ENCODE measurements around the gene UNC13B.

UNC13B gene

GRCh38 chr9:35357116-35357515 lies 195.3 kb downstream of the UNC13B start:
- no peaks in the 10 kb centered on the region for H3K36me3 ChIP-seq

GRCh38 chr9:35357826-35358225 lies 196.0 kb downstream of the UNC13B start:
- no peak overlapping the region for H3K9ac ChIP-seq
- no peak overlapping the region for H3K4me2 ChIP-seq
- no peaks in the 10 kb centered on the region for H3K4me1 ChIP-seq
- H4K20me1 ChIP-seq = no peaks in the 10 kb centered on the region
- no peaks in the 10 kb centered on the region for H3K36me3 ChIP-seq
- H3K4me3 ChIP-seq = no peak overlapping the region
- TF ChIP-seq Cebpa-rat (IDR thresholded peaks at IDR 0.05) = no peak
- no peaks in the 10 kb centered on the region for H3K9me3 ChIP-seq (replicated peaks in 1 of 11)
- no peaks in the 10 kb centered on the region for H3K27me3 ChIP-seq
- H3K27ac ChIP-seq = no peak overlapping the region

More at GRCh38 chr9:35357116-35357515, 195.3 kb downstream of the UNC13B start:
- Histone ChIP-seq H4K20me1 (no peaks in the 10 kb centered on the region), H3K9ac (no peak overlapping the region), H3K27me3 (no peaks in the 10 kb centered on the region), H3K4me2 (no peak overlapping the region), H3K27ac (no peak overlapping the region), H3K4me3 (no peak overlapping the region), H3K9me3 (replicated peaks in 1 of 11) (no peaks in the 10 kb centered on the region), H3K4me1 (no peaks in the 10 kb centered on the region)
- TF ChIP-seq Cebpa-rat (IDR thresholded peaks at IDR 0.05) = no peak

- no peak overlapping the region for H3K27ac ChIP-seq
- no peak overlapping the region for H3K9ac ChIP-seq
- H3K4me1 ChIP-seq = no peaks in the 10 kb centered on the region
- no peaks in the 10 kb centered on the region for H3K27me3 ChIP-seq
- H3K9me3 ChIP-seq (replicated peaks in 1 of 11) = no peaks in the 10 kb centered on the region
- no peak overlapping the region for H3K4me2 ChIP-seq
- peaks cover 0 to 5% (median 0%) of the 10 kb centered on the region in 11 experiments; a peak in 1 of 22 replicates for H3K36me3 ChIP-seq
- H4K20me1 ChIP-seq = no peaks in the 10 kb centered on the region
- TF ChIP-seq Cebpa-rat (IDR thresholded peaks at IDR 0.05) = no peak
- no peak overlapping the region for H3K4me3 ChIP-seq
Observed at GRCh38 chr9:35364817-35365585, 203.2 kb downstream of the UNC13B start.

GRCh38 chr9:35366627-35367026 lies 204.8 kb downstream of the UNC13B start:
- no peak overlapping the region for H3K4me3 ChIP-seq
- TF ChIP-seq Cebpa-rat (IDR thresholded peaks at IDR 0.05) = no peak
- H3K27me3 ChIP-seq = no peaks in the 10 kb centered on the region
- H3K4me2 ChIP-seq = no peak overlapping the region
- no peaks in the 10 kb centered on the region for H3K4me1 ChIP-seq
- H3K36me3 ChIP-seq = peaks cover 0 to 12% (median 0%) of the 10 kb centered on the region in 11 experiments; a peak in 2 of 22 replicates
- H4K20me1 ChIP-seq = no peaks in the 10 kb centered on the region
- H3K9ac ChIP-seq = no peak overlapping the region
- H3K27ac ChIP-seq = no peak overlapping the region
- no peaks in the 10 kb centered on the region for H3K9me3 ChIP-seq (replicated peaks in 1 of 11)

- H3K4me2 ChIP-seq = no peak overlapping the region
- no peaks in the 10 kb centered on the region for H3K4me1 ChIP-seq
- H3K4me3 ChIP-seq = no peak overlapping the region
- H3K9ac ChIP-seq = no peak overlapping the region
- H4K20me1 ChIP-seq = no peaks in the 10 kb centered on the region
- TF ChIP-seq Cebpa-rat (IDR thresholded peaks at IDR 0.05) = no peak
- no peaks in the 10 kb centered on the region for H3K9me3 ChIP-seq (replicated peaks in 1 of 11)
- H3K27ac ChIP-seq = no peak overlapping the region
- H3K27me3 ChIP-seq = no peaks in the 10 kb centered on the region
- H3K36me3 ChIP-seq = peaks cover 0 to 12% (median 0%) of the 10 kb centered on the region in 11 experiments; a peak in 2 of 22 replicates
Observed at GRCh38 chr9:35367451-35367850, 205.6 kb downstream of the UNC13B start.

GRCh38 chr9:35370241-35370640 lies 208.4 kb downstream of the UNC13B start:
- Histone ChIP-seq H3K9me3 (replicated peaks in 1 of 11) (no peaks in the 10 kb centered on the region), H3K36me3 (peaks cover 0 to 13% (median 0%) of the 10 kb centered on the region in 11 experiments; a peak in 3 of 22 replicates), H3K4me3 (no peak overlapping the region), H3K27ac (no peak overlapping the region), H4K20me1 (no peaks in the 10 kb centered on the region), H3K4me1 (no peaks in the 10 kb centered on the region), H3K27me3 (no peaks in the 10 kb centered on the region), H3K4me2 (no peak overlapping the region), H3K9ac (no peak overlapping the region)
- no peak for TF ChIP-seq Cebpa-rat (IDR thresholded peaks at IDR 0.05)

GRCh38 chr9:35374436-35374835 lies 212.6 kb downstream of the UNC13B start:
- H3K4me2 ChIP-seq = no peak overlapping the region
- TF ChIP-seq Cebpa-rat (IDR thresholded peaks at IDR 0.05) = no peak
- no peak overlapping the region for H3K4me3 ChIP-seq
- peaks cover 0 to 21% (median 0%) of the 10 kb centered on the region in 11 experiments; a peak in 3 of 22 replicates for H3K36me3 ChIP-seq
- no peak overlapping the region for H3K27ac ChIP-seq
- H3K27me3 ChIP-seq = no peaks in the 10 kb centered on the region
- no peak overlapping the region for H3K9ac ChIP-seq
- H3K9me3 ChIP-seq (replicated peaks in 1 of 11) = no peaks in the 10 kb centered on the region
- no peaks in the 10 kb centered on the region for H3K4me1 ChIP-seq
- H4K20me1 ChIP-seq = no peaks in the 10 kb centered on the region

GRCh38 chr9:35374910-35375309 lies 213.1 kb downstream of the UNC13B start:
- Histone ChIP-seq H3K4me3 (no peak overlapping the region), H3K36me3 (peaks cover 0 to 18% (median 0%) of the 10 kb centered on the region in 11 experiments; a peak in 3 of 22 replicates), H3K4me2 (no peak overlapping the region), H3K9ac (no peak overlapping the region), H3K9me3 (replicated peaks in 1 of 11) (no peaks in the 10 kb centered on the region), H4K20me1 (no peaks in the 10 kb centered on the region), H3K27ac (no peak overlapping the region), H3K27me3 (no peaks in the 10 kb centered on the region), H3K4me1 (no peaks in the 10 kb centered on the region)
- TF ChIP-seq Cebpa-rat (IDR thresholded peaks at IDR 0.05) = no peak

- Histone ChIP-seq H3K27ac (no peak overlapping the region), H3K4me3 (no peak overlapping the region), H4K20me1 (no peaks in the 10 kb centered on the region), H3K4me2 (no peak overlapping the region), H3K4me1 (peaks cover 0 to 6% (median 0%) of the 10 kb centered on the region in 10 experiments; a peak in 4 of 20 replicates), H3K9me3 (replicated peaks in 1 of 11) (no peaks in the 10 kb centered on the region), H3K27me3 (no peaks in the 10 kb centered on the region), H3K9ac (no peak overlapping the region), H3K36me3 (peaks cover 0 to 29% (median 0%) of the 10 kb centered on the region in 11 experiments; a peak in 5 of 22 replicates)
- no peak for TF ChIP-seq Cebpa-rat (IDR thresholded peaks at IDR 0.05)
Observed at GRCh38 chr9:35380039-35380438, 218.2 kb downstream of the UNC13B start.

GRCh38 chr9:35380619-35381018 lies 218.8 kb downstream of the UNC13B start:
- peaks cover 0 to 23% (median 0%) of the 10 kb centered on the region in 11 experiments; a peak in 5 of 22 replicates for H3K36me3 ChIP-seq
- H4K20me1 ChIP-seq = no peaks in the 10 kb centered on the region
- TF ChIP-seq Cebpa-rat (IDR thresholded peaks at IDR 0.05) = no peak
- no peak overlapping the region for H3K4me2 ChIP-seq
- no peak overlapping the region for H3K27ac ChIP-seq
- H3K27me3 ChIP-seq = no peaks in the 10 kb centered on the region
- no peak overlapping the region for H3K4me3 ChIP-seq
- peaks cover 0 to 6% (median 0%) of the 10 kb centered on the region in 10 experiments; a peak in 4 of 20 replicates for H3K4me1 ChIP-seq
- no peaks in the 10 kb centered on the region for H3K9me3 ChIP-seq (replicated peaks in 1 of 11)
- no peak overlapping the region for H3K9ac ChIP-seq
